SK-N-SH (cell line): Measurements from ENCODE around the gene DNAL4.

ENCODE experiments used
- EZH2phosphoT487 ChIP-seq: fragments of 200-600 bp; sonication (generic); IDR thresholded peaks from 2 replicates; pipeline ENCODE4 v1.6.1; 2017; ENCODE audit warnings: low read depth, mixed run types, mild to moderate bottlenecking, antibody characterized with exemption, moderate library complexity, borderline replicate concordance
- RAD21 ChIP-seq: IDR thresholded peaks from 2 replicates; pipeline ENCODE4 v1.6.1; 2012; ENCODE audit warnings: mild to moderate bottlenecking, low read length
- RFX5 ChIP-seq: IDR thresholded peaks from 2 replicates; pipeline ENCODE4 v1.6.1; 2012; ENCODE audit warnings: mild to moderate bottlenecking, improper control_type of control experiment, low read length
- TAF1 ChIP-seq: IDR thresholded peaks from 2 replicates; pipeline ENCODE4 v1.6.1; 2012; ENCODE audit warnings: low read depth, mild to moderate bottlenecking, low read length, moderate library complexity, borderline replicate concordance
- TEAD4 ChIP-seq: IDR thresholded peaks from 2 replicates; pipeline ENCODE4 v1.4.0; 2012; ENCODE audit warnings: mild to moderate bottlenecking, borderline replicate concordance; ENCODE audit not compliant: insufficient read depth
- TF ChIP-seq, protein P1 (sequence below): fragments of 200-600 bp; sonication (generic); IDR thresholded peaks from 2 replicates; pipeline ENCODE4 v1.6.1; 2017; ENCODE audit warnings: antibody characterized with exemption, mild to moderate bottlenecking, moderate library complexity
- TF ChIP-seq, protein P2 (sequence below): fragments of 150-350 bp; IDR thresholded peaks from 2 replicates; pipeline ENCODE4 v1.6.1; 2017; ENCODE audit warnings: antibody characterized with exemption, low read length, low read depth, borderline replicate concordance
- TF ChIP-seq, protein P3 (sequence below): IDR thresholded peaks from 2 replicates; pipeline ENCODE4 v1.4.0; 2012; ENCODE audit warnings: low read depth, borderline replicate concordance

DNA sequence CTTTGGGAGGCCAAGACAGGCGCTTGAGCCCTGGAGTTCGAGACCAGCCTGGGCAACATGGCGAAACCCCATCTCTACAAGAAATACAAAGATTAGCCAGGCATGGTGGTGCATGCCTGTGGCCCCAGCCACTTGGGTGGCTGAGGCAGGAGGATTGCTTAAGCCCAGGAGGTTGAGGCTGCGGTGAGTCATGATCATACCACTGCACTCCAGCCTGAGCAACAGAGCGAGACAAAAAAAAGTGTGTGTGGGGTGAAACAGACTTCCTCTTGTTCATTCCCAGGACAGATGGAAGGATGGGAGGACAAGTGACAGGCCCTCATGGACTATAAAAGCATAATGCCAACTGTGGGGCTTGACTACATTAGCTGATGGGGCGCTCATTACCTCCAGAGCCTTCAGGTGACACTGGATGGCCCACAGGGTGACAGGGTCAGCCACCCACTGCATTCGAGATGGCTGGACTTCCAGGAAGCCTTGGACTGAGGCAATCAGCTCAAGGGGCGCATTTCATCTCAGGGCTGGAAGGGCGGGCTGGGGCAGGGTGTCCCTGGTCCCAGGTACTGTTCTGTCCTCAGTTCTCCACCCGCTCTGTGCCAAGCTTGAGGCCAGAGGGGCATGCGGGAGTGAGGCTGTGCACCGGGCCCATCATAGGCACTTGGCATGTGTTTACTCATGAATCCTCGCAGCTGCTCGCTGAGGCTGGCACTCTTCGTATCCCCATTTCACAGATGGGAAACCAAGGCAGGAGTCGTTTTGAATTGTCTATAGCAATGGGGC lies 37.4 kb upstream of the DNAL4 start:
- TF ChIP-seq, protein P1, sequence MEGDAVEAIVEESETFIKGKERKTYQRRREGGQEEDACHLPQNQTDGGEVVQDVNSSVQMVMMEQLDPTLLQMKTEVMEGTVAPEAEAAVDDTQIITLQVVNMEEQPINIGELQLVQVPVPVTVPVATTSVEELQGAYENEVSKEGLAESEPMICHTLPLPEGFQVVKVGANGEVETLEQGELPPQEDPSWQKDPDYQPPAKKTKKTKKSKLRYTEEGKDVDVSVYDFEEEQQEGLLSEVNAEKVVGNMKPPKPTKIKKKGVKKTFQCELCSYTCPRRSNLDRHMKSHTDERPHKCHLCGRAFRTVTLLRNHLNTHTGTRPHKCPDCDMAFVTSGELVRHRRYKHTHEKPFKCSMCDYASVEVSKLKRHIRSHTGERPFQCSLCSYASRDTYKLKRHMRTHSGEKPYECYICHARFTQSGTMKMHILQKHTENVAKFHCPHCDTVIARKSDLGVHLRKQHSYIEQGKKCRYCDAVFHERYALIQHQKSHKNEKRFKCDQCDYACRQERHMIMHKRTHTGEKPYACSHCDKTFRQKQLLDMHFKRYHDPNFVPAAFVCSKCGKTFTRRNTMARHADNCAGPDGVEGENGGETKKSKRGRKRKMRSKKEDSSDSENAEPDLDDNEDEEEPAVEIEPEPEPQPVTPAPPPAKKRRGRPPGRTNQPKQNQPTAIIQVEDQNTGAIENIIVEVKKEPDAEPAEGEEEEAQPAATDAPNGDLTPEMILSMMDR = no peak
- no peak for TF ChIP-seq RAD21
- TF ChIP-seq TAF1 = no peak
- TF ChIP-seq, protein P2, sequence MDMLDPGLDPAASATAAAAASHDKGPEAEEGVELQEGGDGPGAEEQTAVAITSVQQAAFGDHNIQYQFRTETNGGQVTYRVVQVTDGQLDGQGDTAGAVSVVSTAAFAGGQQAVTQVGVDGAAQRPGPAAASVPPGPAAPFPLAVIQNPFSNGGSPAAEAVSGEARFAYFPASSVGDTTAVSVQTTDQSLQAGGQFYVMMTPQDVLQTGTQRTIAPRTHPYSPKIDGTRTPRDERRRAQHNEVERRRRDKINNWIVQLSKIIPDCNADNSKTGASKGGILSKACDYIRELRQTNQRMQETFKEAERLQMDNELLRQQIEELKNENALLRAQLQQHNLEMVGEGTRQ = no peak
- TF ChIP-seq EZH2phosphoT487 = no peak
- TF ChIP-seq, protein P3, sequence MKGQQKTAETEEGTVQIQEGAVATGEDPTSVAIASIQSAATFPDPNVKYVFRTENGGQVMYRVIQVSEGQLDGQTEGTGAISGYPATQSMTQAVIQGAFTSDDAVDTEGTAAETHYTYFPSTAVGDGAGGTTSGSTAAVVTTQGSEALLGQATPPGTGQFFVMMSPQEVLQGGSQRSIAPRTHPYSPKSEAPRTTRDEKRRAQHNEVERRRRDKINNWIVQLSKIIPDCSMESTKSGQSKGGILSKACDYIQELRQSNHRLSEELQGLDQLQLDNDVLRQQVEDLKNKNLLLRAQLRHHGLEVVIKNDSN = no peak
- TF ChIP-seq TEAD4 = no peak
- TF ChIP-seq RFX5 = no peak
